HG02798 (cell line): Measurements from ENCODE around the gene ANKHD1.

Experiments used
- ATAC-seq: cut with Tn5 transposase; IDR thresholded peaks from one replicate; pipeline ENCODE4 v1.9.1; 2021; ENCODE audit warnings: mild to moderate bottlenecking; ENCODE audit not compliant: unreplicated experiment, poor library complexity

The ANKHD1 gene

DNA sequence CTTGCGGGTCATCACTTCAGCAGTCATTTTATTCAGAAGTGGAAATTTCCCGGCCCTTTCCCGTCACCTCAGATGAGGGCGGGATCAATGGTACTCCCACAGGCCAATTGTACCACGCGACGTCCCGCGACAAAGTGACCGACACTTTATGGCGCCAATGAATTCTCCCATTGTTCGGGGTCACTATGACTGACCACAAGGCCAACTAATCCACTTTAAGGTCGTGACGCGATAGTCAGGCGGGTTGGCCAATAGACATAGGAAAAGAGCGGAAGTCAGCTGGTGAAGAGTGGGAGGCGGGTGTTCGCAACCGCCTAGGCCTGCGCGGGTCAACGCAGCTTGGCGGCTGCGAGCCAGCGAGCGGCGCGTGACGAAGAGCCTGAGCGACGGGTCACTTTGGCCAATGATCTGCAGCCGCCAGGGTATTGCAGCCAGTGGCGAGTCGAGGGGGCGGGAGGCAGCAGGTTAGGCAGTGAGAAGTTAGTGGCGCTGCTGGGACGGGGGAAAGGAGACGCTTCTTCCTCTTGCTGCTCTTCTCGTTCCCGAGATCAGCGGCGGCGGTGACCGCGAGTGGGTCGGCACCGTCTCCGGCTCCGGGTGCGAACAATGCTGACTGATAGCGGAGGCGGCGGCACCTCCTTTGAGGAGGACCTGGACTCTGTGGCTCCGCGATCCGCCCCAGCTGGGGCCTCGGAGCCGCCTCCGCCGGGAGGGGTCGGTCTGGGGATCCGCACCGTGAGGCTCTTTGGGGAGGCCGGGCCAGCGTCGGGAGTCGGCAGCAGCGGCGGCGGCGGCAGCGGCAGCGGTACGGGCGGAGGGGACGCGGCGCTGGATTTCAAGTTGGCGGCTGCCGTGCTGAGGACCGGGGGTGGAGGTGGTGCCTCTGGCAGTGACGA, at the start of gene ANKHD1:
TSS of gene ANKHD1 (plus strand) at position 472 of the 896 bp plus-strand sequence. CDS start at position 607, 135 bp downstream.
- ATAC-seq = peak; percentile 86

- ATAC-seq = no peak
Measured at GRCh38 chr5:140355546-140355945, 46.1 kb upstream of the ANKHD1 start.

- peak; percentile 20 for ATAC-seq
Measured at GRCh38 chr5:140356853-140357725, 44.5 kb upstream of the ANKHD1 start.

DNA sequence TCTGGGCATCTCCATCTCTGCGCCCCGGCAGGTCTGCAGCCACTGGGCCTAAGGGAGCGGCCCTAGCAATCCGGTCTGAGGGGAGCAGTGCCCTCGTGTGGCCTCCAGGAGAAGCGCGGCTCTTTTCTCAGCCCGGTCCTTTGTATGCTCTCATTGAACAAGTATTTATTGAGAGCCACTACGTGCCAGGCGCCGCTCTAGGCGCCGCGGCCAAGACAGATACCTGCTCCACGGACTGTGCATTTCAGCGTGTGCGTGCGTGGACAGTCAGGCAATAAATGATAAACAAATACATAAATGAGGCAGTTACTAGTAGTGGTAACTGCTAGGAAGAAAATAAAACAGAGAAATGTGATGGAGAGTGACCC, 43.9 kb upstream of the ANKHD1 start:
- peak; percentile 93 for ATAC-seq

DNA sequence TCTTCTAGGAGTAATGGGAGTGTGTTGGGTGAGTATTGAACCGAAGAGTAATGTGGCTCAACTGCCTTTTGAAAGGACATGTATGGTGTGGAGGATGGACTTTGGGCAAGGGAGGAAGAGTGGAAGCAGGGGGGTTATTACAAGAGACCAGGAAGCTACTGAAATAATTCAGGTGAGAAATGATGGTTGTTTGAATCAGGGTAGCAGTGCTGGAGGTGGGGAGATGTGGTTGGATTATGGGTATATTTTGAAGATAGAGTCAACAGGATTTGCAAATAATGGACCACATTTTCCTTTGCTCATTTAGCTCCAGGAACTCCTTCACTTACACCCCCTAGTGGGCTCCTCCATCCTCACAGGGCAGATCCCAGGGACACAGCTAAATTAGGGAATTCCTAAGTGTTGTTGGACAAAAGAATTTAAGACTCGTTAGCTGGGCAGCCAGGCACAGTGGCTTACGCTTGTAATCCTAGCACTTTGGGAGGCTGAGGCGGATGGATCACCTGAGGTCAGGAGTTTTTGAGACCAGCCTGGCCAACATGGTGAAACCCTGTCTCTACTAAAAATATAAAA, 42.8 kb upstream of the ANKHD1 start:
- ATAC-seq = no peak

DNA sequence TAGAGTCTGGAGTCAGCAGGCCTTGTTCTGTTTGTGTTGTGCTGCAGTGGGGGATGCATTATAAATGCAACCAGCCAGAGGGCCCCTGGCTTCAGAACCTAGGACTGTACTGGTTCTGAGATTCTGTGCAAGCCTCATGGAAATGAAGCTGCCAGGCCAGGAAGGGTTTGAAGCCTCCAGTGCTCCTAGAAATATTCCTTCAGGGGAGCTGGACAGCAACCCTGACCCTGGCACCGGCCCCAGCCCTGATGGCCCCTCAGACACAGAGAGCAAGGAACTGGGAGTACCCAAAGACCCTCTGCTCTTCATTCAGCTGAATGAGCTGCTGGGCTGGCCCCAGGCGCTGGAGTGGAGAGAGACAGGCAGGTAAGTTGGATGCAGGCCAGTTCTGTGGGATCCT, 41.5 kb upstream of the ANKHD1 start, which contains the start of gene SLC4A9:
TSS of gene SLC4A9 (plus strand) at position 94 of the 400 bp plus-strand sequence. CDS start at position 137, 43 bp downstream.
- no peak for ATAC-seq

GRCh38 chr5:140360681-140361479, 40.8 kb upstream of the ANKHD1 start:
- no peak for ATAC-seq

GRCh38 chr5:140361901-140362300, 39.7 kb upstream of the ANKHD1 start:
- no peak for ATAC-seq

DNA sequence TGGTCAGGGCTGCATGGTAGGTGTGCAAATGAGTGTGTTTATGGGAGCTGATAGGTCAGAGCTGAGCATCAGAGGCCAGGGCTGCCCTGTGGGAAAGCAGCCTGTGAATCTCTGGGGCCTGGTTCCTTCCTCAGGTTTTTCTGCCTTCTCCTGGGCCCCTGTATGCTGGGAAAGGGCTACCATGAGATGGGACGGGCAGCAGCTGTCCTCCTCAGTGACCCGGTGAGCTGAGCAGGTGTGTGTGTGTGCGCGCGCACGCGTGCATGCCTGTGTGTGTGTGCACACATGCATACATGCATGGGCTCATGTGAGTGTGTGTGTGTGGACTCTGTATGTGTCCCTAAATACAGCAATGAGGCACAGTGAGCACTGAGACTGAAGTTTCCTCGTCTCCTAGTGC, 39.3 kb upstream of the ANKHD1 start:
- ATAC-seq = no peak

GRCh38 chr5:140362875-140363630, 38.6 kb upstream of the ANKHD1 start:
- peak; percentile 92 for ATAC-seq

DNA sequence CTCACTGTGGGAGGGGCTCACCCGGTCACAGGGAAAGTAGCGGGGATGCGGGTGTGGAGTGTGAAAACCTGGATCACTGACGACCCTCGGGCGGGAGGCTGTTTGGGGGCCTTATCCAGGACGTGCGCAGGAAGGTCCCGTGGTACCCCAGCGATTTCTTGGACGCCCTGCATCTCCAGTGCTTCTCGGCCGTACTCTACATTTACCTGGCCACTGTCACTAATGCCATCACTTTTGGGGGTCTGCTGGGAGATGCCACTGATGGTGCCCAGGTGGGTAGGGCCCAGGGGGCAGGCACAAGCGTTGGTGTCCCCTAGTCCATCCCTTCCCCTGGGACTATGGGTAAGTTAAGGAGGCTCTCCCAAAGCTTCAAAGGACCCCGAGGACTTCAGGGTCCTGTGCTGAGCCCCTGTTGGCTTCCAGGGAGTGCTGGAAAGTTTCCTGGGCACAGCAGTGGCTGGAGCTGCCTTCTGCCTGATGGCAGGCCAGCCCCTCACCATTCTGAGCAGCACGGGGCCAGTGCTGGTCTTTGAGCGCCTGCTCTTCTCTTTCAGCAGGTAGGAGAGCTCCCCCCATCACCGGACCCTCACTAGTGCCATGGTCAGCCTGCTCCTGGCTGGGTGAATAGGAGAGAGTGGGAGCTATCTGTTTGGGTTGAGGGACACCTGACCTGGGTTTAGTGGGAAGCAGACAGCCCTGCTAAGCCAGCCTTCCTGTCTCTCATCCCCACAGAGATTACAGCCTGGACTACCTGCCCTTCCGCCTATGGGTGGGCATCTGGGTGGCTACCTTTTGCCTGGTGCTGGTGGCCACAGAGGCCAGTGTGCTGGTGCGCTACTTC, 37.8 kb upstream of the ANKHD1 start:
- no peak for ATAC-seq

- ATAC-seq = no peak
Measured at GRCh38 chr5:140364472-140364765, 37.2 kb upstream of the ANKHD1 start.

- no peak for ATAC-seq
Measured at GRCh38 chr5:140365282-140365681, 36.4 kb upstream of the ANKHD1 start.

DNA sequence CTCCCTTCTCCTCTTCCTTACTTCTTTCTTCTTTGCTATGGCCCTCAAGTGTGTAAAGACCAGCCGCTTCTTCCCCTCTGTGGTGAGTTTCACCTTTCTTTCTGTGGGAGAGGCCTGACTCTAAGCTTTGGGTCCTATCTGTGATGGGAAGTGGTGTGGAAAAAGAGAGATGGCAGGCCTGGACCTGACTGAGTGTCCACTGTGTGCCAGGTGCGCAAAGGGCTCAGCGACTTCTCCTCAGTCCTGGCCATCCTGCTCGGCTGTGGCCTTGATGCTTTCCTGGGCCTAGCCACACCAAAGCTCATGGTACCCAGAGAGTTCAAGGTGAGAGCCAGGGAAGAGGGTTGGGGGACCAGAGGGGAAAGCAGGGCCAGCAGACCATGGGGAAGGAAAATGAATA, 35.7 kb upstream of the ANKHD1 start:
- ATAC-seq = no peak

DNA sequence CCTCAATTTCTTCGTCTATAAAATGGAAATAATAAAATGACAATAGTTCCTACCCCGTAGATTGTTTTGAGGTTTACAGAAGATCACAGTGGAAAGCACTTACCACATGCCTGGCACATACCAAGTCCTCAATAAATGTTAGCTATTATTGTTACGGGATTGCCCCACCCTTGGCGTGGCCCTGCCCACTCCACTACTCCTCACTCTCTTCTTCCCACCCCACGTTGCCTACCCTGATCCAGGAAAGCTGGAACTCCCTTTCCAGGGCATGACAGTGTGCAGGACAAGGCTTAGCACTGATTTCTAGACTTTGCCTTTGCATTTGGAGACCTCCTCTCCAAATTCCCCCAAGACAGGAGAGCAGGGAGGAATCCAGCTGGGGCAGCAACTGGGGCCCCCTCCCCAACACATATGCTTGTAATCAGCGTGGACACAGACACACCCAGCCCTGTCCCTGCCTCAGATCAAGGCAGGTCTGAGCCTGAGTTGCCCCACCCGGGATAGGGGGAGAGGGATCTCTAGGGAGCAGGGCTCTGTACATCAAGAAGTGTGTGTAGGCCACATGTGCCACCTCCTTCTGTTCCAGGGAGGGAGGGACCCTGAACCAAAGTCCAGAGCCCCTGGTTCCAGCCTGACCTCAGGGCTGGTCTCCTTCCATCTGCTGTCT, 34.9 kb upstream of the ANKHD1 start:
- ATAC-seq = no peak

DNA sequence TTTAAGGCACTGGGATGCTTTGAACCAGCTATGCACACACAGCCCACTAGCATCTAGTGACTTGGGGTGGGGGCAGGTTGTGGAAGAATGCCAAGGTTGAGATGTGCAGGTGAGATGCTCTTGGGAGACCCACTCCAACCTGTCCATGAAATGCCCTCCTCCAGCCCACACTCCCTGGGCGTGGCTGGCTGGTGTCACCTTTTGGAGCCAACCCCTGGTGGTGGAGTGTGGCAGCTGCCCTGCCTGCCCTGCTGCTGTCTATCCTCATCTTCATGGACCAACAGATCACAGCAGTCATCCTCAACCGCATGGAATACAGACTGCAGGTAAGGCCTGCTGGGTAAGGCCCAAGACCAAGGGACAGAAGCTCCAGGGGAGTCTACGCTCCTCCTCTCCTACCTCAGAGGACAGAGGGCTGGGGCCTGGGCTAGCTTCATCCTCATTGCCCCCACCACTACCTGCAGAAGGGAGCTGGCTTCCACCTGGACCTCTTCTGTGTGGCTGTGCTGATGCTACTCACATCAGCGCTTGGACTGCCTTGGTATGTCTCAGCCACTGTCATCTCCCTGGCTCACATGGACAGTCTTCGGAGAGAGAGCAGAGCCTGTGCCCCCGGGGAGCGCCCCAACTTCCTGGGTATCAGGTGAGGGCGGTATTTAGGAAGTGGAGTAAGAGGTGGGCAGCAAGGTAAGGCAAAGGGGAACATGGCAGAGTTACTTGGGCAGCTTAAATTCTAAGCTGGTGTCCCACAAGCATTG, 34.2 kb upstream of the ANKHD1 start:
- no peak for ATAC-seq

GRCh38 chr5:140371356-140372151, 30.1 kb upstream of the ANKHD1 start:
- ATAC-seq = no peak
